HG03139 (cell line): ENCODE measurements around the gene AKAP8.
"Not testable (repeated sequence)": the region's sequence is repeated elsewhere in the genome, so short reads cannot be mapped to it uniquely, and the experiment has no call there.

Source experiments
- ATAC-seq: cut with Tn5 transposase; IDR thresholded peaks from one replicate; pipeline ENCODE4 v1.9.1; 2021; ENCODE audit not compliant: unreplicated experiment

AKAP8 gene

GRCh38 chr19:15404097-15404779 is 24.7 kb upstream of the AKAP8 start:
- no peak for ATAC-seq

GRCh38 chr19:15403151-15403531 is 23.6 kb upstream of the AKAP8 start:
- ATAC-seq, result no peak

GRCh38 chr19:15402411-15403150 is 23.0 kb upstream of the AKAP8 start:
- no peak for ATAC-seq

GRCh38 chr19:15401397-15401710 is 21.8 kb upstream of the AKAP8 start:
- no peak for ATAC-seq

DNA sequence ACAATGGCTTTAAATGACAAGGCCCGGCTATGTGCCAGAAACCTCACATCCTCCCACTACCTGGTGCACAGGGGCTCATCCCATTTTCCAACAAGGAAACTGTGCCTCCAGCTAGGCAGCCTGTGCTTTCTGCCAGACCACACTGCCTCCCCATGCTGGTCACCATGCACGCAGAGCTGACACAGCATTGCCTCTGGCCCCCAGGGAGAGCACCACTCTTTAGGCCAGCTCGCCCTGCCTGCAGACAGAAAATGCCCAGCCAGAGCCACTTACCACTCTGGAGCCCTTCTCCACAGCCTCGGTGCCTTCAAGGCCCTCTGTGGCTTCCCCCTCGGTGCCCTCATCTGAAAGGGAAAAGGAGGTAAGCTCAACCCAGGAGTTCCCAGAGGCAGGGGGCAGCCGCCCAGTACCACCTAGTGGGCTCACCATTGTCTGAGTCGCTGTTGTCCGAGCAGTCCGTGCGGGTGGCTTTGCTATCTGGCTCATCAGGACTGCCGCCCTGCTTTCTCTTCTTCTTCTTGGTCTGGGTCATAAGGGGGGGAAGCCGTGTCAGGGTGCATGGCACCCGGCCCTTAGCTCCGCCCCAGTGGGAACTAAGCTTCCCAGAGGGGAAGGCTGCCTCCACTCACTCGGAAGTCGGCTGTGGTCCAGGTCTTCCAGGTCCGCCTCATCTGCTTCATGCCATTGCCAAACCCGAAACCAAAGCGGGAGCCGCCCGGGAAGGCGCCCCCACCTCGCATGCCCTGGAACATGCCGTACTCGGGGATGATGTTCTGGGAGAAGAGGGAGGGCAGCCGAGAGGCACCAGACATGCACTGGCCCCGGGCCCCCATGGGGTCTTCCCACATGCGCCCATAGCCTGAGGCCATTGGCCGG is 21.2 kb upstream of the AKAP8 start:
- no peak for ATAC-seq

DNA sequence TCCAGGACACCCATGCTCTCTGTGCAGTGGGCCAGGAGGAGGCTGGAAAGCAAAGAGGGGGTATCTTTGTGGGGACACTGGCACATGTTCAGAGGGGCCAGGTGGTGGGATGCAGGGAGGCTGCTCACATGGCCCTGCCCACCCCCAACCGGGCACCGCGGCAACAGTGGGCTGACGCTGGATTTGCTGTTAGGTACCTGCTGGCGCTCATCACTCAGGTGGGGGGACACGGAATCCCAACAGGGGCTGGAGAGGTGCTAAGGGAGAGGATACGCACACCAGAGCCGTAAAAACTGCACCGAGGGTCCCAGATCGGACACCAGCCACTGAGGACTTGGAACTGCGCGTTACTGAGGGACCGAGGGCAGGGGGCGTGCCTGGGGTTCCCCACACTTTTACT is 20.0 kb upstream of the AKAP8 start:
- ATAC-seq, result no peak

GRCh38 chr19:15399234-15399515 is 19.6 kb upstream of the AKAP8 start:
- ATAC-seq, result no peak

GRCh38 chr19:15398501-15399233 is 19.1 kb upstream of the AKAP8 start:
- ATAC-seq, result no peak

DNA sequence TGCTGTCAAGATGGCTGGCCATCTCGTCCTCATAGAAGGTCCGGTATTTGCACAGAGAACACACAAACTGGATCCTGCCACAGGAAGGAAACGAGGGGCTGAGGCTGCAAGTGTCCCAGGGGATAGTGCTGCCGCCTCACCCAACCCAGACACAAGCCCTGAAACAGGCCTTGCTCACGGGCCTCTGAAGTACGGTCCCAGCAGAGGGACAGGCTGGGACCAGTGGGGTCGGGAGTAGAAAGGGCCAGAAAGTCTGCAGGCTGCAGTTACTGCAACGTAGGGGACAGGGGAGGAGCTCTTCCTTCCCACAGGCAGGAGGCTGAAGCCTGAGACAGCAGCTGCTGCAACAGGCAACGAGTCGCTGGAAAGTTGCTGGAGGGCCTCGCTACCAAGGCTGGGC is 18.2 kb upstream of the AKAP8 start:
- no peak for ATAC-seq

GRCh38 chr19:15397236-15397635 is 17.6 kb upstream of the AKAP8 start:
- no peak for ATAC-seq

GRCh38 chr19:15396436-15396835 is 16.8 kb upstream of the AKAP8 start:
- no peak for ATAC-seq

- not testable (repeated sequence) for ATAC-seq
Observed at GRCh38 chr19:15395251-15395650, 15.7 kb upstream of the AKAP8 start.

DNA sequence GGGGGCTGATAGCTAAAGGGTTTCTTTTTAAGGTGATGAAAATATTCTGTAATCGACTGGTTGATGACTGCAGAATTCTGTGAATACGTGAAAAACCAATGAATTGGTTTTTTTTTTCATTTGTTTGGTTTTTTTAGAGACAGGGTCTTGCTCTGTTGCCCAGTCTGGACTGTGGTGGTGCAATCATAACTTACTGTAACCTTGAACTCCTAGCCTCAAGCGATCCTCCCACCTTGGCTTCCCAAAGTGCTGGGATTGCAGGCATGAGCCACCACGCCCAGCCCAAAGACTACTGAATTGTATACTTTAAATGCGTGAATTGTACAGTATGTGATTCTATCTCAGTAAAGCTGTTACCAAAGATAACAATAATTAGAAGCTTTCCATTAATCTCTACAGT is 14.8 kb upstream of the AKAP8 start:
- ATAC-seq, result no peak

DNA sequence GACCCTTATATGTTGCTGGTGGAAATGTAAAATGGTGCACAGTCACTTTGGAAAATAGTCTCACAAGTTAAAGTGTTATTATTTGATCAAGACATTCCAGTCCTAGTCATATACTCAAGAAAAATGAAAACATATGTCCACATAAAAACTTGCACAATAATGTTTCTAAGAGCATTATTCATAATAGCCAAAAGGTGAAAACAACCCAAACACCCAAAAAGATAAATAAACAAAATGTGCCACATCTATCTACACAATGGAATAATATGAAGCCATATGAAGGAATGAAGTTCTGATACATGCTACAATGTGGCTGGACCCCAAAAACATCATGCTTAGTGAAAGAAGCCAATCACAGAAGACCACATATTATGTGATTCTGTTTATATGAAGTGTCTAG is 14.4 kb upstream of the AKAP8 start:
- no peak for ATAC-seq

DNA sequence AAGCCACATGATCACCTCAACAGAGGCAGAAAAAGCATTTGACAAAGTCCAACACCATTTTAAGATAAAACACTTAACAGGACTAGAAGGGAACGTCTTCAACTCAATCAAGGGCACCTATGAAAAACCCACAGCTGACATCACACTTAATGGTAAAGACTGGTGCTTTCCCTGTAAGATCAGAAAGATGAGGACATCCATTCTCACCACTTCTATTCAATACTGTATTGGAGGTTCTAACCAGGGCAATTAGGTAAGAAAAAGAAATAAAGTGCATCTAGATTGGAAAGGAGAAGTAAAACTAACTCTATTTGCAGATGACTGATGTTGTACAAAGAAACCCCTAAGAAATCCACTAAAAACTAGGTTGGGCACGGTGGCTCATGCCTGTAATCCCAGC is 11.2 kb upstream of the AKAP8 start:
- ATAC-seq, result no peak

GRCh38 chr19:15381864-15382263 is 2.3 kb upstream of the AKAP8 start:
- no peak for ATAC-seq

- ATAC-seq, result no peak
Observed at GRCh38 chr19:15381429-15381828, 1.8 kb upstream of the AKAP8 start.

DNA sequence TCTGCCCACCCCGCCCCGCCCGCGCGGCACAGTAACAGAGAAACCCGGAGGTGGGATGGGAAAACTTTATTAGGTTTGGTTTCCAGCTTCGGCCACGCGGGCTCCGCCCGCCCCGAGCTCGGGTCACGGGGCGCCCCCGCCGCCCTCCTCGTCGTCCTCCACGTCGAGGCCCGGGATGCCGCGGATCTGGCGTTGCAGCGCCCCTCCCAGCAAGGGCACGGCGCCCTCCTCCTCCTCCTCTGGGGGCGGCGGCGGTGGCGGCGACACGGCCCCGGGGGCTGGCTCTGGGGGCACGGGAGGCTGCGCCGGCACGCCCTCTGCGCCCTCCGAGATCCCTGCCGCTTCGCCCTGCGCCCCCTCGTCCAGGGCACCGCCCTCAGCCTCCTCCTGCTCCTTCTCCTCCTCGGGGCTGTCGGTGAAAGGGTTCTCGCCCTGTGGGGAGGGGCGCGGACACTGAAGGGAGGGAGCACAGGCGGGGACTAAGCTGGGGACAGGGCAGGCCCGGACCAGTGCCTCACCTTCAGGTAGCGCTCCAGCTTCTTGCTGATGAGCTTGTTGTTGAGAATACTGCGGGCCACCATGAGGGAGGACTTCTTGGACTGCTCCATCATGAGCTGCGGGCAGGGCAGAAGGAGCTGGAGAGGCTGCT is 536 bp upstream of the AKAP8 start:
- peak; percentile 22 for ATAC-seq

GRCh38 chr19:15378534-15379082 is 979 bp downstream of the AKAP8 start:
- no peak for ATAC-seq

- ATAC-seq, result no peak
Observed at GRCh38 chr19:15374796-15375440, 4.7 kb downstream of the AKAP8 start.
